IPS-NIHi7 (cell line): ENCODE measurements around the gene PLOD3.
A peak's percentile ranks its signal among the peaks of the same experiment; 100 is the strongest.
"Not testable (repeated sequence)": the region's sequence is repeated elsewhere in the genome, so short reads cannot be mapped to it uniquely, and the experiment has no call there.

Experiments
- DNase-seq: peaks from one replicate; pipeline ENCODE4 v3.0.0; 2012; ENCODE audit warnings: mixed read lengths; ENCODE audit errors: extremely low spot score

PLOD3 gene, protein sequence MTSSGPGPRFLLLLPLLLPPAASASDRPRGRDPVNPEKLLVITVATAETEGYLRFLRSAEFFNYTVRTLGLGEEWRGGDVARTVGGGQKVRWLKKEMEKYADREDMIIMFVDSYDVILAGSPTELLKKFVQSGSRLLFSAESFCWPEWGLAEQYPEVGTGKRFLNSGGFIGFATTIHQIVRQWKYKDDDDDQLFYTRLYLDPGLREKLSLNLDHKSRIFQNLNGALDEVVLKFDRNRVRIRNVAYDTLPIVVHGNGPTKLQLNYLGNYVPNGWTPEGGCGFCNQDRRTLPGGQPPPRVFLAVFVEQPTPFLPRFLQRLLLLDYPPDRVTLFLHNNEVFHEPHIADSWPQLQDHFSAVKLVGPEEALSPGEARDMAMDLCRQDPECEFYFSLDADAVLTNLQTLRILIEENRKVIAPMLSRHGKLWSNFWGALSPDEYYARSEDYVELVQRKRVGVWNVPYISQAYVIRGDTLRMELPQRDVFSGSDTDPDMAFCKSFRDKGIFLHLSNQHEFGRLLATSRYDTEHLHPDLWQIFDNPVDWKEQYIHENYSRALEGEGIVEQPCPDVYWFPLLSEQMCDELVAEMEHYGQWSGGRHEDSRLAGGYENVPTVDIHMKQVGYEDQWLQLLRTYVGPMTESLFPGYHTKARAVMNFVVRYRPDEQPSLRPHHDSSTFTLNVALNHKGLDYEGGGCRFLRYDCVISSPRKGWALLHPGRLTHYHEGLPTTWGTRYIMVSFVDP

GRCh38 chr7:101217388-101218235 is at the start of gene PLOD3, which contains the start of gene ZNHIT1:
PLOD3 (minus strand) TSS chr7:101217581; CDS start chr7:101217274, 307 bp downstream.
ZNHIT1 (plus strand) TSS chr7:101218165; CDS start chr7:101218196, 31 bp downstream.
- DNase-seq: peak; percentile 99

DNA sequence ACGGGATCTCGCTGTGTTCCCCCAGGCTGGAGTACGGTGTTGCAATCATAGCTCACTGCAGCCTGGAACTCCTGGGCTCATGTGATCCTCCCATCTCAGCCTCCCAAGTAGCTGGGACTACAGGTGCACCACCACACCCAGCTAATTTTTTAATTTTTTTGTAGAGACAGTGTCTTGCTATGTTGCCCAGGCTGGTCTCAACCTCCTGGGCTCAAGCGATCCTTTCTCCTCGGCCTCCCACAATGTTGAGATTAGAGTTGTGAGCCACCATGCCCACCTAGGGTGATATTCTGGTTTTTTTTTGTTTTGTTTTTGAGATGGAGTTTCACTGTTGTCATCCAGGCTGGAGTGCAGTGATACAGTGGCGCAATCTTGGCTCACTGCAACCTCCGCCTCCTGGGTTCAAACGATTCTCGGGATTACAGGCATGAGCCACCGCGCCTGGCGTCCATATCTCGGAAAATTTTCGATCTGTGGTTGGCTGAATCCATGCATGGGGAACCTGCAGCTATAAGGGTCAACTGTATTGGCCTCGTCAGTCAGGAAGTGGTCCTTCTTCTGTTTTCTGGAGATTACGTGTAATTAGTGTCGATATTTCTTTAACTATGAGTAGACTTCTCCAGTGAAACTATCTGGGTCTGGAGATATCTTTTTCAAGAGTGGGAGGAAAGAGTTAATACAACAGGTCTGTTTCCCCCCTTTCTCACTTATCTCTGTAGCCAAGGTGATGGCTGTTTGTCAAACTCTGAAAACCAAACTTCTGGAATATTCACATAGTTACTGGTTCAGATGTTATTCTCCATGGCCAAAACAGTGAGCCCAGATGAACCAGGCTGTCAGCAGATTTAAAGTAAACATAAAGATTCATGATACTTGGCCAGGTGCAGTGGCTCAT is 48.5 kb upstream of the PLOD3 start:
- no peak for DNase-seq

GRCh38 chr7:101264102-101264706 is 46.8 kb upstream of the PLOD3 start:
- not testable (repeated sequence) for DNase-seq

- DNase-seq: no peak
Measured at GRCh38 chr7:101258243-101258731, 40.9 kb upstream of the PLOD3 start.

- DNase-seq: no peak
Measured at GRCh38 chr7:101255796-101256195, 38.4 kb upstream of the PLOD3 start.

DNA sequence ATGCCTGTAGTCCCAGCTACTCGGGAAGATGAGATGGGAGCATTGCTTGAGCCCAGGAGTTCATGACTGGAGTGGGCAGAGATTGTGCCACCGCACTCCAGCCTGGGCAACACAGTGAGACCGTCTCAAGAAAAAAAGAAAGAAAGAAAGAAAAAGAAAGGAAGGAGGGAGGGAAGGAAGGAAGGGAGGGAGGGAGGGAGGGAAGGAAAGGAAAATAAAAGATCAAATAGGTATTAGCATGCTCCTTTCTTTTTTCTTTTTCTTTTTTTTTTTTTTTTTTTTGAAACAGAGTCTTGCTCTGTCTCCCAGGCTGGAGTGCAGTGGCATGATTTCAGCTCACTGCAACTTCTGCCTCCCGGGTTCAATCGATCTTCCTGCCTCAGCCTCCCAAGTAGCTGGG is 35.8 kb upstream of the PLOD3 start:
- not testable (repeated sequence) for DNase-seq

DNA sequence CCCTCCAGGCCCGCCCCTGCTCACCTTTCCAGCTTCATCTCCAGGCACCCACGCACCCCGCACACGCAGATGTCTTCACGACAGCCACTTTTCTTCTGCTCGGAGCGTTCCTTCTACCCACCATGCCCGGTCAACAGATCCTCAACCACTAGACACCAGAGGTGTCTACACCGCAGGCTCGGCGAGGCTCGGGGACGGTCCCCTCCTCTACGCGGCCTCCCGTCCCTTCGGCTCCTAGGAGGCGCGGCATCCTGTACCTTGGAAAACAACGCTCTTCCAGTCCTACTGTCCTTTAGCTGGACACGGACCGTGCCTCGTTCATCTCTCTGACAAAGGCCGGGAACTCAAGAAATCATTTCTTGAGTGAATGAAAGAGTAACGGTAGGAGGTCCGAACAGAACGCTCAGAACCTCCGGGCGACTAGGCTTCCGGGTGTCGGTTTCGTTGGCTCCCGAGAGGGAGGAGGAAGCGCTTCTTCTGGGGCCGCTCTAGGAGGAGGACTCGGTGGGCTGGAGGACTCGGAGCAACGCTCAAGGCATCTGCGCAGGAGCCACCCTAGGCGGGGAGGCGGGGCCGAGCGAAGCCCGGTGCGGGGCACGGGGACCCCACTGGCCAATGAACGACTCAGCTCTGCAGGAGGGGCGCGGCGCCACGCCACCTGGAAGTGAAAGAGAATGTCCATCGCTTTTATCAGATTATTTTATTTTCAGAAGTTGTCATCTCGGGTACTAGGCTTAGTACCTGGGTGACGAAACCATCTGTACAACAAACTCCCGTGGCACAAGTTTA is 34.7 kb upstream of the PLOD3 start:
- peak; percentile 99 for DNase-seq

DNA sequence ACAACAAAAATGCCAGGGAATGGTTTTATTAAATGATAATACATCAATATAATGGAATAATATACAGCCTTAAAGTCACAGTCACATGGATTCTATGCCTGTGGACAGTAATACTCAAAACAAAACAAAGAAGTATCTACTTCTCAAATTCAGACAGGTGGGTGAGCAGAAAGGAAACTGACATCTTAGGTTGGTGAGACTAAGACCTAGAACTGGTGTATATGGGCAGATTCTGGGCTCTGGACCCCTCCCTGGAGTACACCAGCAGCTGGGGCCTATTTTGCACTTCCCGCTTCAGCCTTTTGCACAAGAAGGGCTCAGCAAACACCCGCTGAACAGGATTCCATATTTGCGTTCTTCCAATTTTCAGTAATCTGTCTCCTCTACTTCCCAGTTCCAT is 32.9 kb upstream of the PLOD3 start:
- no peak for DNase-seq

DNA sequence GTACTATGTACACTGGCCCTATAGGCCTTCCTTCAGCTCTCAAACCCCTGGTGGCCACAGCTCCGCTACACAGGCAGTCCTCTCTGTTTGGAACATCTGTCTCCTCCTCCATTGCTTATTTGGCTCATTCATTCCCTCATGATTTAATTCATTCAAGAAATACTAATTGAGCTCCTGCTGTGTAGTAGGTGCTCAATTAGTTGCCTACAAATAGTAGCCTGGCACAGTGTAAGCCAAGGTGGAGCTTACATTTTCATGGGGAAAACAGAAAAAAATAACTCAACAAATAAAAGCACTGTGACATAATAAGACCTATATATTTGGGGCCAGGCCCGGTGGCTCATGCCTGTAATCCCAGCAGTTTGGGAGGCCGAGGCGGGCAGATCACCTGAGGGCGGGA is 30.9 kb upstream of the PLOD3 start:
- no peak for DNase-seq

- DNase-seq: peak; percentile 96
Measured at GRCh38 chr7:101245147-101245668, 27.8 kb upstream of the PLOD3 start.

DNA sequence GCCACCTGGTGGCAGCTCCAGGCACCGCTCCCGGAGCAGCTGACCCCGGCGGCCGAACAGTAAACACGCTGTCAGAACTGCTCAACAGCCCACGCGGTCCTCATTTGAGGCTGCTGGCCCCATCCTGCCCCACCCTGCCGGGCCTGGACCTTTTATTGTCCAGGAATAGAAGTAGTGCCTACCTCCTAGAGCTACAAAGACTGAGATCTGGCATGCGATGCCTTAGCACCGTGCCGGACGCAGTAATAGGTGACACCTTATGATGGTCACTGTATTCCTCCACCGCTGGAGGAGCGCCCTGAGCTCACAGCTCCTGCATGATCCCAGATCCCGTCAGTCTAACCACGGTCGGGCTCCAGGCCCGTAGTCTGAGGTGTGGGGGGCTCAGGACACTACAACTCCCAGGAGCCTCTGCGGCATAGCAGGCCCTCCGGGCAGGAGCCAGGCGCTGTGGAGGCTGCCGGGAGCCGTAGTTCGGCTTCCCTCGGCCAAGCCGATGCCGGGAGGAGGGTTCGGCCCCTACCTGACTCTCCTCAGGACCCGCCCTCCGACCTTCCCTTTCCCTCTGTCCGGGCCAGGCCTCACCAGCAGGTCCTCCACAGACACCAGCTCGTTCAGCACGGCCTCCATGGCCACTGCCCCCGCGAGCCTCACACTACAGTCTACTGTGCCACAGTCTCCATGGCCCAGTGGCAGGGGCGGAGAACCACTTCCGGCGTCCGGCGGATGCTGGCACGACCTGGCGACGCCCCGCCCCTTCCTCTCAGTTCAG is 27.2 kb upstream of the PLOD3 start, which contains the start of gene FIS1:
Gene FIS1, minus strand, starts transcription at position 707 of the 772 bp plus-strand sequence. Its CDS starts 77 bp downstream, at position 630.
- peak; percentile 89 for DNase-seq

DNA sequence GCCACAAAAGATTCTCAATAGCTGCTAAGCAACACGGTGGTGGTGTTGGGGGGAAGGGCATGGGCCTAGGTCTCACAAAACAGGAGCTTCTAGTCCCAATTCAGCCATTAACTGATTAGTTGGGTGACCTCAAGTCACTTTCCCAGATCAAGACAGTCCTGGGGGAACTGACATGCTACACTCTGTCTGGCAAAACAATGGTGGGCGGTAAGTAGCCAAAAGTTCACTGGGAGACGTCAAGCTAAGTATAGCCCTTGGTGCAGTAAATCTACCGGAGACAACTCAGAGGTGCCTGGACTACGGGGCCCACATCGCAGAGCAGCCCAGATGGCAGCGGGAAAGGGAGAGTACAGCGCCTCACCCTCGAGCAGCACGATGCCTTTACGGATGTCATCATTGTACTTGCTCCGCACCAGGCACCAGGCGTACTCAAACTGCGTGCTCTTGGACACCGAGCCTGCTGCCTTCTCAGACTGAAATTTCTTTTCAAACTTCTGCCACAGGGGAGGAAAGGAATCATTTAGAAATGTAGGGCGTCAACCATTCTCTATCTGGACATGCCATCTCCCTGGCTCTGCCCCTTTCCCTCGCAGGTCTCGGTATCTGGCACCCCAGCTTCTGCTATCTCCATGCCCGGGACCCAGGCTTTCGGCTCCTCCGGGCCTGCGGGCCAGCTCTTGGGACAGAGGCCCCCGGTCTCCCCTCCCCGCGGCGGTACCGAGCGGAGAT is 26.4 kb upstream of the PLOD3 start:
- no peak for DNase-seq

GRCh38 chr7:101241443-101242349 is 24.3 kb upstream of the PLOD3 start:
- DNase-seq: no peak

- no peak for DNase-seq
Measured at GRCh38 chr7:101241015-101241363, 23.6 kb upstream of the PLOD3 start.

DNA sequence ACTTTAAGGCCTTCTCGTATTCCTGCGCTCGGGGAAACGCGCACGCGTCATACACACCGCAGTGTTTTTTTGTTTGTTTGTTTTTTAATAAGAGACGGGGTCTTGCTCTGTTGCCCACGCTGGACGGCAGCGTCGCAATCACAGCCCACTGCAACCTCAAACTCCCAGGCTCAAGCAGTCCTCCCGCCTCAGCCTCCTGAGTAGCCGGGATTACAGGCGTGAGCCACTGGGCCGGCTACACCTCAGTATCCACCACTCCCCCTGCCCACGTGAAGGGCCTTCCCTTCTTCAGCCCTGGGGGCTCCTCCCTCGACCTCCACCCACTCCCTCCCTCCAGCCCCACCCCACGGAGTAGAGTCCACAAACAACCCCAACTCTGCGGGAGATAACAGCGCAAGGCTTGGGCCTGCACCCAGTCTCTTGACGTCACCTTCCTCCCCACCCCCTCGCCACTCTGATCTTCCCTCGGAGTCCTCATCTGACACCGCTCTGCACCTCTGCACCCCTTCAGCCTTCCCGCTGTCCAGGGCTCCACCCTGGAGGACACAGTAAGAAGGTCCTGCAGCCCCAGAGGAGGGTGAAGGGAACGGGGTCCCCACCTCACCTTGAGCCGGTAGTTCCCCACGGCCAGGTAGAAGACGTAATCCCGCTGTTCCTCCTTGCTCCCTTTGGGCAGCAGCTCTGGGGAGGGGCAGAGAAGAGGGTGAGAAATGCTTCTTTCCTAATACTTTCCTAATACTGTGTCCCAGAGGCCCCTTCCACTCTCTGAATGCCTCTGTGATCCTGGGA is 23.0 kb upstream of the PLOD3 start:
- DNase-seq: no peak

- DNase-seq: no peak
Measured at GRCh38 chr7:101239951-101240220, 22.5 kb upstream of the PLOD3 start.
